Measurements from ENCODE around the gene USP33. TPM values are rescaled to one million over a fixed set of nuclear protein-coding genes. Genes with fewer than 3 reads are reported as not detected.

USP33 gene
- total and polyA plus RNA-seq, 9 of the 15 experiments (the other 6 are each of a cell fraction or from before 2014, with no cell fraction given), result 22.4 to 83.5 (median 44.7) TPM

DNA sequence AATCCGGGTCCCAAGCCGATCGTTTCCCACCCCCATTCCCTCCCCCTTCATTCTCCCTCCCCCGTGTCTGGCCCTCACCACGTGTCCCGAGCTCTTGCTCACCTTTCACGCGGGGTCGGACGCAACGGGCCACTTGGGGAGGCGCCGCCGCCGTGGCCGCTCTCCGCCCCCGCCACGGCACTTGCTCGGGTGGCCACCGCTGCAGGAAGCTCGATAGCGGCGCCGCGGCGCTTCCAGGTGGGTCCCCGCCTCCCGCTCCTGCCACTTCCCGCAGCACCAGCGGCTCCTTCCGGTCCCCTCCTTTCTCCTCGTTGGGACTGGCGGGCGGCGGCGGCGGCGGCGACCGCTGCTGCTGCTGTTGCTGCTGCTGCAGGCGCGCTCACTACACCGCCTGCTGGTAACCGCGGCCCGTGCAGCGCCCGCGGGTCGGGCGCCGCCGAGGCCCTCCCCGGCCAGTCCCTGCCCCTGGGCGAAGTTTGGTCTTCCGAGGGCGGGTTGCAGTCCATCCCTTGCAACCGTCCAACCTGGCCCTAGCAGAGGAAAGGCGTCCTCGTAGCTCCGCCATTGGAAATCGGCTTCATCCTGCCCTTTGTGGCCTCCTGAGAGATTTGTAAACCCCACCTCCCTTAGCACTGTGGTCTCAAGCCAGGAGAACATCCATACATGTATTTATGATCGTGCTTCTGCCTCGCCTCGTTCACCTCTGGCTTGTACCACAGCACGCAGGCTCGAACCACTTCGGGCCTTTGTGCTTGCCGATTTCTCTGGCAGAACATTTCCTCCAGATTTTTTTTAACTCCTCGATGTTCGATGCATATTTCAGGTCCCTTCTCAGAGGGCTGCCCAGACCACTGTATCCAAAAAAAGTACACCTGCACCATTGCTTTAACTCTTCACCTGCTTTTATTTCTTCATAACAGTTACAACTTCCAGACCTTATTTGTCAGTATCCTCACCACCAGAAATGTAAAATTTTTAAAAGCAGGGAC lies 76.2 kb downstream of the USP33 start (continued):
- TF ChIP-seq PCBP1 (IDR thresholded peaks at IDR 0.05; ENCODE audit: low read depth, low read length, poor library complexity, severe bottlenecking) (peak; percentile 96), SUPT5H (IDR thresholded peaks at IDR 0.05) (peak; percentile 87), ZNF197 (CRISPR knock-in tag; IDR thresholded peaks at IDR 0.05; ENCODE audit: low read depth) (0 out of 2 replicates have a peak, but pooled peaks have one; percentile 58), GABPA (tag; conservative IDR thresholded peaks at IDR 0.05; ENCODE audit: low read depth) (peak; percentile 95), ZNF583 (CRISPR knock-in tag; IDR thresholded peaks at IDR 0.05) (no peak), ZNF347 (CRISPR knock-in tag; IDR thresholded peaks at IDR 0.05; ENCODE audit: low read depth) (no peak), KDM5B (IDR thresholded peaks at IDR 0.05; ENCODE audit: insufficient replicate concordance, low read depth, low read length) (peak; percentile 76), HNRNPK (IDR thresholded peaks at IDR 0.05; ENCODE audit: low read depth, low read length, poor library complexity, severe bottlenecking) (peak; percentile 95), ETV6 (IDR thresholded peaks at IDR 0.05; ENCODE audit: borderline replicate concordance in 1 of 2, low read depth in 2 of 2, low read length in 1 of 2) (peak; percentile 45 to 74; a peak in 3 of 4 replicates), ETV6 (CRISPR knock-in tag; IDR thresholded peaks at IDR 0.05; ENCODE audit: borderline replicate concordance) (no peak), SNRNP70 (optimal IDR thresholded peaks at IDR 0.05; ENCODE audit: low read depth, low read length) (no peak), SIN3B (IDR thresholded peaks at IDR 0.05; ENCODE audit: low read depth) (peak; percentile 47; the same call in 1 of the 2 replicates)
- TF ChIP-seq, protein P1, sequence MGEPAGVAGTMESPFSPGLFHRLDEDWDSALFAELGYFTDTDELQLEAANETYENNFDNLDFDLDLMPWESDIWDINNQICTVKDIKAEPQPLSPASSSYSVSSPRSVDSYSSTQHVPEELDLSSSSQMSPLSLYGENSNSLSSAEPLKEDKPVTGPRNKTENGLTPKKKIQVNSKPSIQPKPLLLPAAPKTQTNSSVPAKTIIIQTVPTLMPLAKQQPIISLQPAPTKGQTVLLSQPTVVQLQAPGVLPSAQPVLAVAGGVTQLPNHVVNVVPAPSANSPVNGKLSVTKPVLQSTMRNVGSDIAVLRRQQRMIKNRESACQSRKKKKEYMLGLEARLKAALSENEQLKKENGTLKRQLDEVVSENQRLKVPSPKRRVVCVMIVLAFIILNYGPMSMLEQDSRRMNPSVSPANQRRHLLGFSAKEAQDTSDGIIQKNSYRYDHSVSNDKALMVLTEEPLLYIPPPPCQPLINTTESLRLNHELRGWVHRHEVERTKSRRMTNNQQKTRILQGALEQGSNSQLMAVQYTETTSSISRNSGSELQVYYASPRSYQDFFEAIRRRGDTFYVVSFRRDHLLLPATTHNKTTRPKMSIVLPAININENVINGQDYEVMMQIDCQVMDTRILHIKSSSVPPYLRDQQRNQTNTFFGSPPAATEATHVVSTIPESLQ (CRISPR knock-in tag; IDR thresholded peaks at IDR 0.05), result 0 out of 2 replicates have a peak, but pooled peaks have one; percentile 7
- TF ChIP-seq, protein P2, sequence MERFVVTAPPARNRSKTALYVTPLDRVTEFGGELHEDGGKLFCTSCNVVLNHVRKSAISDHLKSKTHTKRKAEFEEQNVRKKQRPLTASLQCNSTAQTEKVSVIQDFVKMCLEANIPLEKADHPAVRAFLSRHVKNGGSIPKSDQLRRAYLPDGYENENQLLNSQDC (CRISPR knock-in tag; IDR thresholded peaks at IDR 0.05), result peak; percentile 79; the same call in 1 of the 2 replicates
- TF ChIP-seq, protein P3, sequence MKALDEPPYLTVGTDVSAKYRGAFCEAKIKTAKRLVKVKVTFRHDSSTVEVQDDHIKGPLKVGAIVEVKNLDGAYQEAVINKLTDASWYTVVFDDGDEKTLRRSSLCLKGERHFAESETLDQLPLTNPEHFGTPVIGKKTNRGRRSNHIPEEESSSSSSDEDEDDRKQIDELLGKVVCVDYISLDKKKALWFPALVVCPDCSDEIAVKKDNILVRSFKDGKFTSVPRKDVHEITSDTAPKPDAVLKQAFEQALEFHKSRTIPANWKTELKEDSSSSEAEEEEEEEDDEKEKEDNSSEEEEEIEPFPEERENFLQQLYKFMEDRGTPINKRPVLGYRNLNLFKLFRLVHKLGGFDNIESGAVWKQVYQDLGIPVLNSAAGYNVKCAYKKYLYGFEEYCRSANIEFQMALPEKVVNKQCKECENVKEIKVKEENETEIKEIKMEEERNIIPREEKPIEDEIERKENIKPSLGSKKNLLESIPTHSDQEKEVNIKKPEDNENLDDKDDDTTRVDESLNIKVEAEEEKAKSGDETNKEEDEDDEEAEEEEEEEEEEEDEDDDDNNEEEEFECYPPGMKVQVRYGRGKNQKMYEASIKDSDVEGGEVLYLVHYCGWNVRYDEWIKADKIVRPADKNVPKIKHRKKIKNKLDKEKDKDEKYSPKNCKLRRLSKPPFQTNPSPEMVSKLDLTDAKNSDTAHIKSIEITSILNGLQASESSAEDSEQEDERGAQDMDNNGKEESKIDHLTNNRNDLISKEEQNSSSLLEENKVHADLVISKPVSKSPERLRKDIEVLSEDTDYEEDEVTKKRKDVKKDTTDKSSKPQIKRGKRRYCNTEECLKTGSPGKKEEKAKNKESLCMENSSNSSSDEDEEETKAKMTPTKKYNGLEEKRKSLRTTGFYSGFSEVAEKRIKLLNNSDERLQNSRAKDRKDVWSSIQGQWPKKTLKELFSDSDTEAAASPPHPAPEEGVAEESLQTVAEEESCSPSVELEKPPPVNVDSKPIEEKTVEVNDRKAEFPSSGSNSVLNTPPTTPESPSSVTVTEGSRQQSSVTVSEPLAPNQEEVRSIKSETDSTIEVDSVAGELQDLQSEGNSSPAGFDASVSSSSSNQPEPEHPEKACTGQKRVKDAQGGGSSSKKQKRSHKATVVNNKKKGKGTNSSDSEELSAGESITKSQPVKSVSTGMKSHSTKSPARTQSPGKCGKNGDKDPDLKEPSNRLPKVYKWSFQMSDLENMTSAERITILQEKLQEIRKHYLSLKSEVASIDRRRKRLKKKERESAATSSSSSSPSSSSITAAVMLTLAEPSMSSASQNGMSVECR (CRISPR knock-in tag; IDR thresholded peaks at IDR 0.05), result peak; percentile 74; the same call in 1 of the 2 replicates
- TF ChIP-seq, protein P4, sequence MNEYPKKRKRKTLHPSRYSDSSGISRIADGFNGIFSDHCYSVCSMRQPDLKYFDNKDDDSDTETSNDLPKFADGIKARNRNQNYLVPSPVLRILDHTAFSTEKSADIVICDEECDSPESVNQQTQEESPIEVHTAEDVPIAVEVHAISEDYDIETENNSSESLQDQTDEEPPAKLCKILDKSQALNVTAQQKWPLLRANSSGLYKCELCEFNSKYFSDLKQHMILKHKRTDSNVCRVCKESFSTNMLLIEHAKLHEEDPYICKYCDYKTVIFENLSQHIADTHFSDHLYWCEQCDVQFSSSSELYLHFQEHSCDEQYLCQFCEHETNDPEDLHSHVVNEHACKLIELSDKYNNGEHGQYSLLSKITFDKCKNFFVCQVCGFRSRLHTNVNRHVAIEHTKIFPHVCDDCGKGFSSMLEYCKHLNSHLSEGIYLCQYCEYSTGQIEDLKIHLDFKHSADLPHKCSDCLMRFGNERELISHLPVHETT (CRISPR knock-in tag; conservative IDR thresholded peaks at IDR 0.05 in 1 of 2, IDR thresholded peaks at IDR 0.05 in 1 of 2), result peak in 1 of 2 experiments; percentile 88; a peak in 2 of 4 replicates
- TF ChIP-seq, protein P5, sequence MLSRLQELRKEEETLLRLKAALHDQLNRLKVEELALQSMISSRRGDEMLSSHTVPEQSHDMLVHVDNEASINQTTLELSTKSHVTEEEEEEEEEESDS (CRISPR knock-in tag; IDR thresholded peaks at IDR 0.05), result no peak
